H1 (cell line): ENCODE data around the gene LTO1.

Source experiments
- BRCA1 ChIP-seq: IDR thresholded peaks from 2 replicates; pipeline ENCODE4 v1.6.1; 2012; ENCODE audit warnings: low read depth, low read length, improper control_type of control experiment
- CREB1 ChIP-seq: IDR thresholded peaks from 2 replicates; pipeline ENCODE4 v1.6.1; 2012; ENCODE audit warnings: inconsistent platforms
- CTCF ChIP-seq, 3 experiments: IDR thresholded peaks; 1 replicate in 2 of 3; 2 replicates in 1 of 3; pipeline versions ENCODE4 v1.5.1 to v1.6.1; 2011; ENCODE audit warnings: low read length in 3 of 3, mild to moderate bottlenecking in 3 of 3, inconsistent platforms in 2 of 3, low read depth in 1 of 3, moderate library complexity in 1 of 3; ENCODE audit not compliant: insufficient read depth in 1 of 3; ENCODE audit errors: control extremely low read depth in 1 of 3
- EGR1 ChIP-seq: IDR thresholded peaks from 2 replicates; pipeline ENCODE4 v1.6.1; 2011; ENCODE audit warnings: low read depth, low read length, borderline replicate concordance
- EP300 ChIP-seq, 2 experiments: IDR thresholded peaks; 1 replicate in 1 of 2; 2 replicates in 1 of 2; pipeline ENCODE4 v1.6.1; 2011 to 2012; ENCODE audit warnings: low read depth in 2 of 2, low read length in 2 of 2, mild to moderate bottlenecking in 2 of 2, borderline replicate concordance in 1 of 2, inconsistent platforms in 1 of 2, moderate library complexity in 1 of 2
- FOSL1 ChIP-seq: IDR thresholded peaks from 2 replicates; pipeline ENCODE4 v1.6.1; 2011; ENCODE audit warnings: mild to moderate bottlenecking, low read depth, low read length, moderate library complexity; ENCODE audit not compliant: insufficient read depth
- JUND ChIP-seq: IDR thresholded peaks from 2 replicates; pipeline ENCODE4 v1.6.1; 2011; ENCODE audit warnings: mild to moderate bottlenecking, improper control_type of control experiment, low read length
- POLR2A ChIP-seq, 2 experiments: IDR thresholded peaks; 1 replicate in 1 of 2; 2 replicates in 1 of 2; pipeline ENCODE4 v1.6.1; 2011; ENCODE audit warnings: low read depth in 2 of 2, low read length in 2 of 2, mild to moderate bottlenecking in 2 of 2; ENCODE audit errors: control extremely low read depth in 1 of 2
- POLR2AphosphoS5 ChIP-seq: IDR thresholded peaks from 2 replicates; pipeline ENCODE4 v1.6.1; 2011; ENCODE audit warnings: low read depth, low read length
- POU5F1 ChIP-seq: IDR thresholded peaks from 2 replicates; pipeline ENCODE4 v1.6.1; 2011; ENCODE audit warnings: low read depth, mild to moderate bottlenecking, low read length, moderate library complexity
- RXRA ChIP-seq: IDR thresholded peaks from 2 replicates; pipeline ENCODE4 v1.6.1; 2011; ENCODE audit warnings: low read depth, mild to moderate bottlenecking, low read length, moderate library complexity; ENCODE audit not compliant: insufficient read depth
- YY1 ChIP-seq: IDR thresholded peaks from 2 replicates; pipeline ENCODE4 v1.6.1; 2011; ENCODE audit warnings: low read depth, mild to moderate bottlenecking, low read length
- TF ChIP-seq, protein P1 (sequence below): IDR thresholded peaks from 2 replicates; pipeline ENCODE4 v1.6.1; 2011; ENCODE audit warnings: low read depth, mild to moderate bottlenecking, low read length; ENCODE audit not compliant: insufficient read depth
- TF ChIP-seq, protein P2 (sequence below): IDR thresholded peaks from 2 replicates; pipeline ENCODE4 v1.6.1; 2011; ENCODE audit warnings: low read length, improper control_type of control experiment

- TF ChIP-seq POLR2AphosphoS5 (no peak), POU5F1 (no peak), EP300 (IDR thresholded peaks at IDR 0.05; ENCODE audit: borderline replicate concordance in 1 of 2, low read depth in 2 of 2, low read length in 2 of 2) (no peak), RXRA (no peak), EGR1 (no peak), JUND (no peak), POLR2A (IDR thresholded peaks at IDR 0.05; ENCODE audit: control extremely low read depth in 1 of 2, low read depth in 2 of 2, low read length in 2 of 2) (no peak), CTCF (IDR thresholded peaks at IDR 0.05; ENCODE audit: control extremely low read depth in 1 of 3, insufficient read depth in 1 of 3, low read depth in 1 of 3, low read length in 3 of 3) (no peak), CREB1 (no peak), YY1 (no peak), BRCA1 (no peak), FOSL1 (no peak)
- TF ChIP-seq, protein P1, sequence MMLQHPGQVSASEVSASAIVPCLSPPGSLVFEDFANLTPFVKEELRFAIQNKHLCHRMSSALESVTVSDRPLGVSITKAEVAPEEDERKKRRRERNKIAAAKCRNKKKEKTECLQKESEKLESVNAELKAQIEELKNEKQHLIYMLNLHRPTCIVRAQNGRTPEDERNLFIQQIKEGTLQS, result no peak
- TF ChIP-seq, protein P2, sequence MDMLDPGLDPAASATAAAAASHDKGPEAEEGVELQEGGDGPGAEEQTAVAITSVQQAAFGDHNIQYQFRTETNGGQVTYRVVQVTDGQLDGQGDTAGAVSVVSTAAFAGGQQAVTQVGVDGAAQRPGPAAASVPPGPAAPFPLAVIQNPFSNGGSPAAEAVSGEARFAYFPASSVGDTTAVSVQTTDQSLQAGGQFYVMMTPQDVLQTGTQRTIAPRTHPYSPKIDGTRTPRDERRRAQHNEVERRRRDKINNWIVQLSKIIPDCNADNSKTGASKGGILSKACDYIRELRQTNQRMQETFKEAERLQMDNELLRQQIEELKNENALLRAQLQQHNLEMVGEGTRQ, result no peak
Observed at GRCh38 chr11:69680688-69681087, 5.5 kb upstream of the LTO1 start.
